Measurements from ENCODE around the gene SFTPA1.
"Not testable (repeated sequence)": the region's sequence is repeated elsewhere in the genome, so short reads cannot be mapped to it uniquely, and the experiment has no call there.

The SFTPA1 gene

GRCh38 chr10:79586933-79587332 is 23.8 kb upstream of the SFTPA1 start:
- Histone ChIP-seq H3K9ac (ENCODE audit: low read length) (no peak overlapping the region), H3K27me3 (ENCODE audit: insufficient read depth, low read length) (no peaks in the 10 kb centered on the region), H3K4me2 (ENCODE audit: low read length) (no peak overlapping the region), H4K20me1 (ENCODE audit: insufficient read depth, low read length) (no peaks in the 10 kb centered on the region), H3K4me3 (ENCODE audit: low read depth, low read length, poor library complexity, severe bottlenecking) (no peak overlapping the region), H3K79me2 (ENCODE audit: insufficient read depth, low read length) (no peaks in the 10 kb centered on the region), H3F3A (ENCODE audit: insufficient read depth, low read length) (no peaks in the 10 kb centered on the region), H3K9me2 (ENCODE audit: low read depth, low read length) (no peaks in the 10 kb centered on the region), H2AFZ (ENCODE audit: low read length) (no peak overlapping the region), H3K36me3 (ENCODE audit: insufficient read depth, low read length) (no peaks in the 10 kb centered on the region), H3K4me1 (ENCODE audit: insufficient read depth, low read length, severe bottlenecking) (no peaks in the 10 kb centered on the region), H3K27ac (ENCODE audit: low read depth, low read length, poor library complexity, severe bottlenecking) (no peak overlapping the region), H3K9me3 (ENCODE audit: low read length) (no peaks in the 10 kb centered on the region)
- TF ChIP-seq EZH2 (IDR thresholded peaks at IDR 0.05; ENCODE audit: borderline replicate concordance, low read length) (no peak), CTCF (IDR thresholded peaks at IDR 0.05; ENCODE audit: low read length) (no peak)

- Histone ChIP-seq H4K20me1 (ENCODE audit: insufficient read depth, low read length) (no peaks in the 10 kb centered on the region), H3K4me1 (ENCODE audit: insufficient read depth, low read length, severe bottlenecking) (no peaks in the 10 kb centered on the region), H3K9me2 (ENCODE audit: low read depth, low read length) (no peaks in the 10 kb centered on the region), H3K9ac (ENCODE audit: low read length) (no peak overlapping the region), H3K79me2 (ENCODE audit: insufficient read depth, low read length) (no peaks in the 10 kb centered on the region), H3K4me2 (ENCODE audit: low read length) (no peak overlapping the region), H3K4me3 (ENCODE audit: low read depth, low read length, poor library complexity, severe bottlenecking) (no peak overlapping the region), H3F3A (ENCODE audit: insufficient read depth, low read length) (no peaks in the 10 kb centered on the region), H3K36me3 (ENCODE audit: insufficient read depth, low read length) (no peaks in the 10 kb centered on the region), H3K27me3 (ENCODE audit: insufficient read depth, low read length) (no peaks in the 10 kb centered on the region), H3K9me3 (ENCODE audit: low read length) (no peaks in the 10 kb centered on the region), H3K27ac (ENCODE audit: low read depth, low read length, poor library complexity, severe bottlenecking) (no peak overlapping the region), H2AFZ (ENCODE audit: low read length) (no peak overlapping the region)
- TF ChIP-seq CTCF (IDR thresholded peaks at IDR 0.05; ENCODE audit: low read length), result no peak
- no peak for TF ChIP-seq EZH2 (IDR thresholded peaks at IDR 0.05; ENCODE audit: borderline replicate concordance, low read length)
These were observed 21.9 kb upstream of the SFTPA1 start for GRCh38 chr10:79588800-79589199.

- Histone ChIP-seq H3K27me3 (ENCODE audit: insufficient read depth, low read length) (peaks cover 10% of the 10 kb centered on the region; the same call in 1 of the 2 replicates), H3K9me2 (ENCODE audit: low read depth, low read length) (no peaks in the 10 kb centered on the region), H3K4me1 (ENCODE audit: insufficient read depth, low read length, severe bottlenecking) (no peaks in the 10 kb centered on the region), H4K20me1 (ENCODE audit: insufficient read depth, low read length) (no peaks in the 10 kb centered on the region), H2AFZ (ENCODE audit: low read length) (no peak overlapping the region), H3K4me3 (ENCODE audit: low read depth, low read length, poor library complexity, severe bottlenecking) (no peak overlapping the region), H3K9ac (ENCODE audit: low read length) (no peak overlapping the region), H3F3A (ENCODE audit: insufficient read depth, low read length) (no peaks in the 10 kb centered on the region), H3K4me2 (ENCODE audit: low read length) (no peak overlapping the region), H3K79me2 (ENCODE audit: insufficient read depth, low read length) (no peaks in the 10 kb centered on the region), H3K9me3 (ENCODE audit: low read length) (0 out of 2 replicates have a peak, but pooled peaks cover 3% of the 10 kb centered on the region), H3K27ac (ENCODE audit: low read depth, low read length, poor library complexity, severe bottlenecking) (no peak overlapping the region), H3K36me3 (ENCODE audit: insufficient read depth, low read length) (no peaks in the 10 kb centered on the region)
- TF ChIP-seq EZH2 (IDR thresholded peaks at IDR 0.05; ENCODE audit: borderline replicate concordance, low read length) (no peak), CTCF (IDR thresholded peaks at IDR 0.05; ENCODE audit: low read length) (no peak)
These were observed 17.4 kb upstream of the SFTPA1 start for GRCh38 chr10:79593377-79593776.

- peaks cover 11% of the 10 kb centered on the region; the same call in 1 of the 2 replicates for H3K27me3 ChIP-seq (ENCODE audit: insufficient read depth, low read length)
- H3K9me2 ChIP-seq (ENCODE audit: low read depth, low read length); H3K79me2 ChIP-seq (ENCODE audit: insufficient read depth, low read length); H3F3A ChIP-seq (ENCODE audit: insufficient read depth, low read length); H3K4me3 ChIP-seq (ENCODE audit: low read depth, low read length, poor library complexity, severe bottlenecking); H3K27ac ChIP-seq (ENCODE audit: low read depth, low read length, poor library complexity, severe bottlenecking); H4K20me1 ChIP-seq (ENCODE audit: insufficient read depth, low read length); H2AFZ ChIP-seq (ENCODE audit: low read length); H3K36me3 ChIP-seq (ENCODE audit: insufficient read depth, low read length); H3K9me3 ChIP-seq (ENCODE audit: low read length); H3K9ac ChIP-seq (ENCODE audit: low read length); H3K4me2 ChIP-seq (ENCODE audit: low read length); H3K4me1 ChIP-seq (ENCODE audit: insufficient read depth, low read length, severe bottlenecking): not testable (repeated sequence)
These were observed 16.2 kb upstream of the SFTPA1 start for GRCh38 chr10:79594565-79594964.
